ENCODE measurements around the gene RHOBTB3. TPM values are rescaled to one million over a fixed set of nuclear protein-coding genes. Genes with fewer than 3 reads are reported as not detected.
A peak's percentile ranks its signal among the peaks of the same experiment; 100 is the strongest.

RHOBTB3 gene
- total and polyA plus RNA-seq, 2 experiments from 2014 or later, result 147 to 202 TPM

DNA sequence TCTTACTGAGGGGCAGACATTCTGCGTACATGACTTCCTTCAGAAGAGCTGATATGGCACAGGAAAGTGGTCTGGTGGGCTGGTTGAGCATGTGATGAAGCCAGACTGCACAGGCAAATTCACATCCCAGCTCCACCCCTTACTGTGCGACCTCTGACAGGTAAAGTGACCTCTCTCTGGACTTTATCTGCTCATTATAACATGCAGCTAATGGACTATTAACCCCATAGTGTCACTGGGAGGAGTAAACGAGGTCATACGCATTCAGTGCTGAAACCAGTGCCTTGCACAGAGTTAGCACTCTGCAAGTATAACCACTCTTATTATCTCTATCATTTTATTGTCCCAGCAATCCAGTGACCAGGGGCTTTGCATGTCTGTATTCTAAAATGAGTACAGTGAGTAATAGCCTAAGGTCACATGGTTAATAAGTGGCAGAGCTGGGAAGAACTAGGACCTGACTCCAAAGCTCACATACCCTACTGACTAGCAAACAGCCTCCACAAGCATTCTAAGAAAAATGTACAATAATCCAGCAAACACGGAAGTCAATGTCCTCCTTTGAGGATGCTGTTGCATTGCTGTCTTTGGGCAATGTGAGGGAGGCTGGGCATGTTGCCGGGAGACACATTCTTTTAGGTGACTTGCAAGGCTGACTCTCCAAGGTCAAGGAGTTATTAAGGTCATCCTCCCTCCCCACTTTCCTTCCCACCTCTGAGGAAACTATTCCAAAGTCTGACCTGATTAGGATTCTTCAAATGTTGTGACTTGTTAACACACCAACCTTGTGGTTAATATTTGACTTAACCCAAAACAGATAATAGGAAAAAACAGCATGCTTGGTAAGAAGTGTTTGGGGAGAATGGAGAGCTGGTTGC lies 72.4 kb downstream of the RHOBTB3 start:
- in situ Hi-C loops (cut with MboI), result no loop called here
- H3K79me2 ChIP-seq (ENCODE audit: insufficient read depth), result no peaks in the 10 kb centered on the region
- H3K4me3 ChIP-seq, result no peak overlapping the region
- DNase-seq, result peak; percentile 35
- H3K9me3 ChIP-seq (ENCODE audit: low read depth), result no peaks in the 10 kb centered on the region
- peaks cover 4% of the 10 kb centered on the region; the same call in 1 of the 2 replicates for H3K4me1 ChIP-seq (ENCODE audit: insufficient read depth)
- H3K27me3 ChIP-seq (replicated peaks; ENCODE audit: insufficient read depth), result no peaks in the 10 kb centered on the region
- no peaks in the 10 kb centered on the region for H4K20me1 ChIP-seq (ENCODE audit: insufficient read depth)
- H3K27ac ChIP-seq, result no peak overlapping the region
- H3F3A ChIP-seq (ENCODE audit: insufficient read depth), result peaks cover 17% of the 10 kb centered on the region; the same call in 1 of the 2 replicates
- no peak for TF ChIP-seq EZH2phosphoT487 (IDR thresholded peaks at IDR 0.05; ENCODE audit: insufficient read depth, low read depth)
- TF ChIP-seq EZH2 (IDR thresholded peaks at IDR 0.05; ENCODE audit: insufficient read depth, poor library complexity, severe bottlenecking), result no peak
- 77 to 79% methylated on average over 6 of the region's 6 CpGs for WGBS, 2 experiments (ENCODE audit: low coverage in 1 of 2, low lambda C conversion rate in 2 of 2, missing lambda C conversion rate in 2 of 2)
- H3K9me2 ChIP-seq (ENCODE audit: insufficient read depth), result no peaks in the 10 kb centered on the region
- no peak overlapping the region for H2AFZ ChIP-seq
- 0 out of 2 replicates have a peak, but pooled peaks cover 5% of the 10 kb centered on the region for H3K36me3 ChIP-seq (ENCODE audit: low read depth)
- H3K9ac ChIP-seq, result no peak overlapping the region
- no peak overlapping the region for H3K4me2 ChIP-seq (ENCODE audit: unreplicated experiment)

GRCh38 chr5:95804736-95805539 lies 73.8 kb downstream of the RHOBTB3 start:
- no peak overlapping the region for H3K4me3 ChIP-seq
- in situ Hi-C loops (cut with MboI), result no loop called here
- H3K9me3 ChIP-seq (ENCODE audit: low read depth), result no peaks in the 10 kb centered on the region
- H3K4me2 ChIP-seq (ENCODE audit: unreplicated experiment), result no peak overlapping the region
- no peaks in the 10 kb centered on the region for H3K9me2 ChIP-seq (ENCODE audit: insufficient read depth)
- H3K4me1 ChIP-seq (ENCODE audit: insufficient read depth), result peaks cover 18% of the 10 kb centered on the region
- H3K27me3 ChIP-seq (replicated peaks; ENCODE audit: insufficient read depth), result no peaks in the 10 kb centered on the region
- H4K20me1 ChIP-seq (ENCODE audit: insufficient read depth), result no peaks in the 10 kb centered on the region
- no peak overlapping the region for H2AFZ ChIP-seq
- WGBS, 2 experiments (ENCODE audit: low coverage in 1 of 2, low lambda C conversion rate in 2 of 2, missing lambda C conversion rate in 2 of 2), result 81% methylated on average over 6 of the region's 6 CpGs
- DNase-seq, result no peak
- no peak overlapping the region for H3K9ac ChIP-seq
- peaks cover 25% of the 10 kb centered on the region for H3F3A ChIP-seq (ENCODE audit: insufficient read depth)
- TF ChIP-seq EZH2 (IDR thresholded peaks at IDR 0.05; ENCODE audit: insufficient read depth, poor library complexity, severe bottlenecking), result no peak
- no peak for TF ChIP-seq EZH2phosphoT487 (IDR thresholded peaks at IDR 0.05; ENCODE audit: insufficient read depth, low read depth)
- H3K79me2 ChIP-seq (ENCODE audit: insufficient read depth), result no peaks in the 10 kb centered on the region
- H3K36me3 ChIP-seq (ENCODE audit: low read depth), result 0 out of 2 replicates have a peak, but pooled peaks cover 5% of the 10 kb centered on the region
- no peak overlapping the region for H3K27ac ChIP-seq

DNA sequence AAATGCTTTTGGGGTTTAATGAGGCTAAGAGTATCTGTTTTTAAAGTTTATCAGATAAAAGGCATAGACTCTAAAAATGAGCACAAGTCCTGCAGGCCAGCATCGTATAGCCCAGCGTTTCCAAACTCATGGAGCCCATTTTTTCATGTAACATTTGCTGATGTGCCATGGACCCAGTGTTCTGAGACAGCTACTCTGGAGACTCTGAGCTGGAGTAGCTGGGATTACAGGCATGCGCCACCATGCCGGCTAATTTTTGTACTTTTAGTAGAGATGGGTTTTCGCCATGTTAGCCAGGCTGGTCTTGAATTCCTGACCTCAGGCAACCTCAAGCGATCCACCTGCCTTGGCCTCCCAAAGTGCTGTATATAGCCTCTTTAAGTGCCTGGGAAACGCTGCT lies 75.6 kb downstream of the RHOBTB3 start:
- Histone ChIP-seq H3K4me3 (no peak overlapping the region), H4K20me1 (ENCODE audit: insufficient read depth) (no peaks in the 10 kb centered on the region), H3K27ac (no peak overlapping the region), H3K9me2 (ENCODE audit: insufficient read depth) (no peaks in the 10 kb centered on the region), H3F3A (ENCODE audit: insufficient read depth) (peaks cover 32% of the 10 kb centered on the region), H3K79me2 (ENCODE audit: insufficient read depth) (no peaks in the 10 kb centered on the region), H3K9me3 (ENCODE audit: low read depth) (no peaks in the 10 kb centered on the region), H3K36me3 (ENCODE audit: low read depth) (0 out of 2 replicates have a peak, but pooled peaks cover 5% of the 10 kb centered on the region), H3K4me1 (ENCODE audit: insufficient read depth) (peaks cover 29% of the 10 kb centered on the region), H3K9ac (no peak overlapping the region), H2AFZ (no peak overlapping the region), H3K27me3 (replicated peaks; ENCODE audit: insufficient read depth) (no peaks in the 10 kb centered on the region), H3K4me2 (ENCODE audit: unreplicated experiment) (no peak overlapping the region)
- 97 to 100% methylated on average over 7 of the region's 7 CpGs for WGBS, 2 experiments (ENCODE audit: low coverage in 1 of 2, low lambda C conversion rate in 2 of 2, missing lambda C conversion rate in 2 of 2)
- no peak for DNase-seq
- in situ Hi-C loops (cut with MboI), result no loop called here
- TF ChIP-seq EZH2phosphoT487 (IDR thresholded peaks at IDR 0.05; ENCODE audit: insufficient read depth, low read depth) (no peak), EZH2 (IDR thresholded peaks at IDR 0.05; ENCODE audit: insufficient read depth, poor library complexity, severe bottlenecking) (no peak)

GRCh38 chr5:95808013-95808685 lies 77.0 kb downstream of the RHOBTB3 start:
- TF ChIP-seq EZH2phosphoT487 (IDR thresholded peaks at IDR 0.05; ENCODE audit: insufficient read depth, low read depth) (no peak), EZH2 (IDR thresholded peaks at IDR 0.05; ENCODE audit: insufficient read depth, poor library complexity, severe bottlenecking) (no peak)
- Histone ChIP-seq H3K4me2 (ENCODE audit: unreplicated experiment) (no peak overlapping the region), H3K9me3 (ENCODE audit: low read depth) (no peaks in the 10 kb centered on the region), H3K27ac (peak overlapping the region; percentile 45), H3K4me3 (no peak overlapping the region), H3K9me2 (ENCODE audit: insufficient read depth) (no peaks in the 10 kb centered on the region), H3K36me3 (ENCODE audit: low read depth) (0 out of 2 replicates have a peak, but pooled peaks cover 10% of the 10 kb centered on the region), H3K4me1 (ENCODE audit: insufficient read depth) (peaks cover 29% of the 10 kb centered on the region), H3K27me3 (replicated peaks; ENCODE audit: insufficient read depth) (no peaks in the 10 kb centered on the region), H3K79me2 (ENCODE audit: insufficient read depth) (no peaks in the 10 kb centered on the region), H4K20me1 (ENCODE audit: insufficient read depth) (no peaks in the 10 kb centered on the region), H2AFZ (no peak overlapping the region), H3K9ac (peak overlapping the region; percentile 18; the same call in 1 of the 2 replicates), H3F3A (ENCODE audit: insufficient read depth) (peaks cover 39% of the 10 kb centered on the region)
- 53% methylated on average over 7 of the region's 7 CpGs for WGBS, 2 experiments (ENCODE audit: low coverage in 1 of 2, low lambda C conversion rate in 2 of 2, missing lambda C conversion rate in 2 of 2)
- in situ Hi-C loops (cut with MboI), result no loop called here
- DNase-seq, result no peak
